Subcutaneous adipose tissue (tissue), 4 donors: ENCODE results near the gene MRGPRX2. TPM values are rescaled to one million over a fixed set of nuclear protein-coding genes. Genes with fewer than 3 reads are reported as not detected.

Source experiments
- CTCF ChIP-seq: fragments of 450-650 bp; IDR thresholded peaks from one replicate; pipeline ENCODE4 v1.5.1; 2016; ENCODE audit warnings: low read depth, mild to moderate bottlenecking, control low read depth, antibody characterized with exemption, moderate library complexity
- total RNA-seq, 4 donors: library from RNA; depleted of rRNA; stranded (reverse); fragments of >200 nt; gene quantifications; one replicate each; pipeline ENCODE4 v1.1.0, GENCODE V29; 2016

Gene MRGPRX2
- total RNA-seq, 4 donors from 2014 or later = 0.17 to 0.66 TPM; not detected in 2

DNA sequence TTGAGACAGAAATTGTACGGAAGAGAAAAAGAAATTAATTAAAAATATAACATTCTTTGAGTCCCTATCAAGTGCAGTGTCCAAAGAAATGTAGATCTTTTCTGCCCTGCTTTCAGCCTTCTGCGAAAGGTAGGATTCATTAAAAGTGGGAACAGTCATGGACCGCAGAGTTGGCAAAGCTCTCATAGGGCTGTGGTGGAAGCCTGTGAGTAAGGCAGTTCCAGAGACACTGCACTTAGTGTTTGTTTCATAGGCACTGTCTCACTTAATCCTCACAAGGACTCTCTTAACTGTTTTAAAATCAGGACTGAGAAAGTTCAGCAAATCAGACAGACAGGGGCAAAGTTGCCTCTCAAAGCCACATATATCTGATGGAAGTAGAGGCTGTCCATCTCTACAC lies 5.5 kb downstream of the MRGPRX2 start:
- no peak for TF ChIP-seq CTCF

DNA sequence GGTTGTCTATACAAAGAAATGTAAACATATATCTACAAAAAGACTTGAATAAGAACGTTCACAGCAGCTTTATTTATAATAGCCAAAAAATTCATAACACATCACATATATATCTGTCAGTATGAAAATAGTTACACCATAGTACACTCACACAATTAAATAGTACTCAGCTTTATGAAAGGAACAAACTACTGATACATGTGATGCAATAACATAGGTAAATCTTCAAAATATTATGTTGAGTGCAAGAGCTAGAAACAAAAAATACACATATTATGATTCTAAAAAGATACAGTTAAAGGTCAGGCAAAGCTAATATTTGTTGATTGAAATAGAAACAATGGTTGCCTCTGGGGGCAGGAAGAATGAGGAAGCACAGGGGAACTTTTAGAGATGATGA lies 6.6 kb downstream of the MRGPRX2 start:
- TF ChIP-seq CTCF = no peak

DNA sequence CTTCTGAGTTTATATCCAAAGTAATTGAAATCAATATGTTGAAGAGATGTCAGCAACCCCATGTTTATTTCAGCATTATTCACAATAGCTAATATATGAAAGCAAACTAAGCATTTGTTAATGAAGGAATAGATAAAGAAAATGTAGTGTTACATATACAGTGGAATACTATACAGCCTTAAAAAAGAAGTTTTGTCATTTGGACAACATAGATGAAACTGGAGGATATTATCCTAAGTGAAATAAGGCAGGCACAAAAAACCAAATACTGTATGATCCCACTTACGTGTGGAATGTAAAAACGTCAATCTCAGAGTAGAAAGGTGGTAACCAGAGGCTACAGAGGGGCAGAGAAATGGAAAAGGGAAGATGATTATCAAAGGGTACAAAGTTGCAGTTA lies 10.2 kb downstream of the MRGPRX2 start:
- no peak for TF ChIP-seq CTCF

DNA sequence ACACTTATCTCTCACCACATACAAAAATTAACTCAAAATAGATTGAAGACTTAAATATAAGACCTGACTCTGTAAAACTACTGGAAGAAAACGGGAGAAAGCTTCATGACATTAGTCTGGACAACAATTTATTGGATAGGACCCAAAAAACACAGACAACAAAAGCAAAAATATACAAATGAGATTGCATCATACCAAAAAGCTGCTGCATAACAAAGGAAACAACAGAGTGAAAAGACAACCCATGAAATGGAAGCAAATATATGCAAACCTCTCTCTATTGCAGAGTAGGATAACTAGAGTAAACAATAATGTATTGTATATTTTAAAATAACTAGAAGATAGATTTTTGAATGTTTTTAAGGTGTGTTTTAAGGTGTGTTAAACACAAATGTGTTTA lies 11.2 kb downstream of the MRGPRX2 start:
- TF ChIP-seq CTCF = no peak

- no peak for TF ChIP-seq CTCF
Observed at GRCh38 chr11:19040051-19040450, 20.5 kb downstream of the MRGPRX2 start.

DNA sequence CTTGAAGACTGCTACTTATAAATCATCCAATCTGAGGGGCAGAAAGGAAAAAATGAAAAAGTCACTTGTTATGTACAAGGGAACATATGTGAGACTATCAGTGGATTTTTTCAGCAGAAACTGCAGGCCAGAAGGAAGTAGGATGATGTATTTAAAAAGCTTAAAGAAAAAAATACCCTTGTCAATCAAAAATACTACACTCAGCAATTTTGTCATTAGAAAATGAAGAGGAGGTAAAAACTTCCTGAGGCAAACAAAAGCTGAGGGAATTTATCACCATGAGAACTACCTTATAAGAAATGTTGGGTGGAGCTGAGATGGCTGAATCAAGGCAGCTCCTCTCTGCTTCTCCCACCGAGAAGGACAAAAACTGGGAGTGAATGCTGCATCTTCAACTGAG lies 21.1 kb downstream of the MRGPRX2 start:
- TF ChIP-seq CTCF = no peak

- no peak for TF ChIP-seq CTCF
Observed at GRCh38 chr11:19032990-19033389, 27.5 kb downstream of the MRGPRX2 start.
